ENCODE results near the gene GLDN.
"Not testable (repeated sequence)": the region's sequence is repeated elsewhere in the genome, so short reads cannot be mapped to it uniquely, and the experiment has no call there.

Gene GLDN

GRCh38 chr15:51414256-51414860, 72.9 kb downstream of the GLDN start (continued):
- TF ChIP-seq ZBTB26 (tag by site-specific recombination; optimal IDR thresholded peaks at IDR 0.05): no peak
- TF ChIP-seq KLF10 (tag by site-specific recombination; IDR thresholded peaks at IDR 0.05): no peak
- TF ChIP-seq SP2 (tag by site-specific recombination; IDR thresholded peaks at IDR 0.05): no peak
- no peak for TF ChIP-seq PRDM2 (tag by site-specific recombination; IDR thresholded peaks at IDR 0.05; ENCODE audit: borderline replicate concordance)
- TF ChIP-seq ZNF692 (tag by site-specific recombination; IDR thresholded peaks at IDR 0.05): no peak
- no peak for TF ChIP-seq ZNF571 (tag by site-specific recombination; IDR thresholded peaks at IDR 0.05)

GRCh38 chr15:51416129-51416528, 74.7 kb downstream of the GLDN start:
- CTCF ChIA-PET: interaction anchor here (0.8 to 1.6 kb wide), 2 partner anchors 13 to 14 kb away, joined by 3 to 4 read pairs; no protein-coding TSS in a partner anchor
- Histone ChIP-seq H3K9me3 (ENCODE audit: control insufficient read depth, insufficient read depth, low read depth, low read length) (no peaks in the 10 kb centered on the region), H3K36me3 (ENCODE audit: control insufficient read depth in 2 of 2, insufficient read depth in 1 of 2, low read length in 2 of 2) (no peaks in the 10 kb centered on the region), H3K27ac (ENCODE audit: extremely low read depth, low read depth, low read length) (no peak overlapping the region), H3K4me3 (ENCODE audit: low read depth, low read length) (no peak overlapping the region), H3K4me1 (ENCODE audit: control insufficient read depth, insufficient read depth, low read length) (no peaks in the 10 kb centered on the region)
- TF ChIP-seq ZNF416 (tag by site-specific recombination; IDR thresholded peaks at IDR 0.05): no peak
- TF ChIP-seq BCL11B (tag by site-specific recombination; IDR thresholded peaks at IDR 0.05; ENCODE audit: low read depth): no peak
- TF ChIP-seq HIC1 (tag by site-specific recombination; IDR thresholded peaks at IDR 0.05): no peak
- TF ChIP-seq ZNF658 (tag by site-specific recombination; IDR thresholded peaks at IDR 0.05): no peak
- TF ChIP-seq ZFP3 (tag by site-specific recombination; IDR thresholded peaks at IDR 0.05; ENCODE audit: low read depth): no peak
- TF ChIP-seq ZNF529 (tag by site-specific recombination; IDR thresholded peaks at IDR 0.05; ENCODE audit: insufficient replicate concordance): no peak
- TF ChIP-seq ZBTB1 (tag by site-specific recombination; IDR thresholded peaks at IDR 0.05): no peak
- TF ChIP-seq ZNF48 (tag by site-specific recombination; IDR thresholded peaks at IDR 0.05): no peak
- no peak for TF ChIP-seq ZNF521 (tag by site-specific recombination; IDR thresholded peaks at IDR 0.05)
- no peak for TF ChIP-seq SETDB1 (IDR thresholded peaks at IDR 0.05; ENCODE audit: insufficient read length, low read length)
- TF ChIP-seq ZNF354C (tag by site-specific recombination; IDR thresholded peaks at IDR 0.05; ENCODE audit: borderline replicate concordance, low read depth): no peak
- no peak for TF ChIP-seq ZNF423 (tag by site-specific recombination; IDR thresholded peaks at IDR 0.05)
- POLR2A ChIA-PET: no interaction called here

GRCh38 chr15:51423040-51423439, 81.6 kb downstream of the GLDN start:
- H3K9me3 ChIP-seq (ENCODE audit: control insufficient read depth, insufficient read depth, low read depth, low read length); H3K4me1 ChIP-seq (ENCODE audit: control insufficient read depth, insufficient read depth, low read length); H3K36me3 ChIP-seq (ENCODE audit: control insufficient read depth in 2 of 2, insufficient read depth in 1 of 2, low read length in 2 of 2); H3K4me3 ChIP-seq (ENCODE audit: low read depth, low read length); H3K27ac ChIP-seq (ENCODE audit: extremely low read depth, low read depth, low read length); POLR2A ChIA-PET: not testable (repeated sequence)
- CTCF ChIA-PET: interaction anchor here (0.9 kb wide), 1 partner anchor 19 kb away, joined by 4 read pairs; no protein-coding TSS in a partner anchor
